ENCODE results near the gene COL12A1. TPM values are rescaled to one million over a fixed set of nuclear protein-coding genes. Genes with fewer than 3 reads are reported as not detected.

The COL12A1 gene
- total and polyA plus RNA-seq, 9 of the 15 experiments (the other 6 are each of a cell fraction or from before 2014, with no cell fraction given): 0.11 TPM; not detected in 8

DNA sequence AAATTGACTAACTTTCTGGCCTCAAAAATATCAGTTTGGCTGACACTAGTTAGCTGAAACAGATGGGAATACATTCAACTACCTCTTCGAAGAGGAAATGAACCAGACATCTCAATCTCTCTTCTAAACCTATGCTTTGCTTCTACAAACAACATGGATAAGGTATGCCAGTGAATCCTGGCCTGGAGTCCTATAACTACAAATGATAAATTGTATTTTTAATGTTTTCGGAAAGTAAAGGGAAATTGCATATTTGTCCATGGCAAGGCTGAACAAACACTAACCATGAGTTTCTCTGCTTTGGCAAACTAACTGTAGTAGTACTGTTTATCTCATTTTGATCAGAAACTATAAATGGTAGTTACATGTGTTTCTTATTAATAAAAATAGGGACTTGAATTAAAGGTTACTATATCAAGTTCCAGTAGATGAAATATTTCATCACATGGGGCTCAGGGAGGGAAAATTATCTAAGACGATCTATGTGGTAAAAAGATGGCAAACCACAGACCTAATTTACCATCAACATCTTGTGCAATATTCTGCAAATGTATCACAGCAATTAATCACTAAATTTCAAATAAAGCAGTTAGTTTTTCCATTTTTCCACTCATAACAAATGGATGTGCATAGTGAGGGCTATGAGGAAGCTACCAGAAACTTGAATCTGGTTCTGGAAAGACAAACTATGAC, 76.8 kb downstream of the COL12A1 start:
- Histone ChIP-seq H2AFZ (ENCODE audit: low read depth, low read length) (no peak overlapping the region), H3K36me3 (ENCODE audit: control insufficient read depth, insufficient read depth, low read length) (no peaks in the 10 kb centered on the region), H3K4me1 (replicated peaks in 1 of 2; ENCODE audit: control insufficient read depth in 2 of 2, insufficient read depth in 2 of 2, low read length in 2 of 2) (no peaks in the 10 kb centered on the region), H3K9me1 (ENCODE audit: control insufficient read depth, insufficient read depth, low read length) (no peaks in the 10 kb centered on the region), H3K4me2 (ENCODE audit: insufficient read depth, low read length) (no peak overlapping the region), H3K79me2 (ENCODE audit: control insufficient read depth, insufficient read depth, low read length) (no peaks in the 10 kb centered on the region), H4K20me1 (replicated peaks; ENCODE audit: control insufficient read depth, insufficient read depth, low read length) (no peaks in the 10 kb centered on the region), H3K27ac (ENCODE audit: extremely low read depth, low read depth, low read length) (no peak overlapping the region), H3K9ac (ENCODE audit: insufficient read depth in 1 of 2, low read depth in 2 of 2, low read length in 2 of 2) (no peak overlapping the region), H3K4me3 (no peak overlapping the region), H3K27me3 (ENCODE audit: control insufficient read depth in 2 of 2, insufficient read depth in 2 of 2, low read length in 2 of 2) (no peaks in the 10 kb centered on the region), H3K9me3 (replicated peaks; ENCODE audit: control insufficient read depth, insufficient read depth, low read depth, low read length) (no peaks in the 10 kb centered on the region)
- intact Hi-C loops (cut with micrococcal nuclease): no loop called here
- no TSS peak for BruUV-seq (replicated peaks)
- in situ Hi-C loops (cut with MboI): no loop called here
- ATAC-seq (no peak), FAIRE-seq (peak; percentile 6), DNase-seq (ENCODE audit: extremely low read depth in 1 of 4, low spot score in 3 of 4) (no peak)
- 0% methylated on average over 3 of the region's 3 CpGs for WGBS (ENCODE audit: insufficient coverage, low coverage, missing lambda C conversion rate)
- TF ChIP-seq MEIS2 (IDR thresholded peaks at IDR 0.05; ENCODE audit: partially characterized antibody) (no peak), HNRNPH1 (optimal IDR thresholded peaks at IDR 0.05; ENCODE audit: low read depth, low read length) (no peak), BRF1 (IDR thresholded peaks at IDR 0.05; ENCODE audit: borderline replicate concordance, extremely low read depth, insufficient read length) (no peak), KLF6 (CRISPR knock-in tag; IDR thresholded peaks at IDR 0.05; ENCODE audit: borderline replicate concordance) (no peak)
- TF ChIP-seq, protein P1, sequence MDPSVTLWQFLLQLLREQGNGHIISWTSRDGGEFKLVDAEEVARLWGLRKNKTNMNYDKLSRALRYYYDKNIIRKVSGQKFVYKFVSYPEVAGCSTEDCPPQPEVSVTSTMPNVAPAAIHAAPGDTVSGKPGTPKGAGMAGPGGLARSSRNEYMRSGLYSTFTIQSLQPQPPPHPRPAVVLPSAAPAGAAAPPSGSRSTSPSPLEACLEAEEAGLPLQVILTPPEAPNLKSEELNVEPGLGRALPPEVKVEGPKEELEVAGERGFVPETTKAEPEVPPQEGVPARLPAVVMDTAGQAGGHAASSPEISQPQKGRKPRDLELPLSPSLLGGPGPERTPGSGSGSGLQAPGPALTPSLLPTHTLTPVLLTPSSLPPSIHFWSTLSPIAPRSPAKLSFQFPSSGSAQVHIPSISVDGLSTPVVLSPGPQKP (CRISPR knock-in tag; IDR thresholded peaks at IDR 0.05): no peak
- CTCF ChIA-PET (ENCODE audit: low intra/inter-chr PET ratio): no interaction called here
- POLR2A ChIA-PET: no interaction called here

Measured in K562 (cell line).